Mesenteric fat pad (tissue), 1 donor: Measurements from ENCODE around the gene TMEM154. TPM values are rescaled to one million over a fixed set of nuclear protein-coding genes. Genes with fewer than 3 reads are reported as not detected.

ENCODE experiments used
- DNase-seq: peaks from one replicate; pipeline ENCODE4 v3.0.0-alpha.2; 2020; ENCODE audit warnings: low spot score
- total RNA-seq: library from RNA; stranded (reverse); fragmentation: NEBNext Ultra II Directional; extraction: Animal tissue kit (Norgen Biotek cat#: 25700); gene quantifications from one replicate; pipeline ENCODE4 v1.2.1, GENCODE V29; 2021
- donor health status: DM: yes; HTN: yes; CAD: no.

Gene TMEM154
- total RNA-seq, 1 donor from 2014 or later: 7.2 TPM

- no peak for DNase-seq
These were observed 17.0 kb upstream of the TMEM154 start for GRCh38 chr4:152696764-152697261.

DNA sequence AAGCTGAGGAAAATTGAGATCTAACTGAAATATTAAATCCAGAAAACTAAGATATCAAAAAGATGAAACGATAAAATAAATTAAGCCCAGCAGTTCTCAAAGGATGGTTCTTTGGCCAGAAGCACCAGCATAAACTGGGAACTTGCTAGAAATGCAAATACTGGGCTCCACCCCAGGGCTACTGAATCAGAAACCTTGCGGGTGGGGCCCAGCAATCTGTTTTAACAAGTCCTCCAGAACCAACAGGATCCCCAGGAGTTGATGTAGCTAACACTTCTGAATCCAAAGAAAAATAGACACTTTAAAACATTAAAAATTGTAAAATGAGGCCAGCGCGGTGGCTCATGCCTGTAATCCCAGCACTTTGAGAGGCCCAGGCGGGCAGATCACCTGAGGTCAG lies 14.1 kb upstream of the TMEM154 start:
- DNase-seq: no peak

DNA sequence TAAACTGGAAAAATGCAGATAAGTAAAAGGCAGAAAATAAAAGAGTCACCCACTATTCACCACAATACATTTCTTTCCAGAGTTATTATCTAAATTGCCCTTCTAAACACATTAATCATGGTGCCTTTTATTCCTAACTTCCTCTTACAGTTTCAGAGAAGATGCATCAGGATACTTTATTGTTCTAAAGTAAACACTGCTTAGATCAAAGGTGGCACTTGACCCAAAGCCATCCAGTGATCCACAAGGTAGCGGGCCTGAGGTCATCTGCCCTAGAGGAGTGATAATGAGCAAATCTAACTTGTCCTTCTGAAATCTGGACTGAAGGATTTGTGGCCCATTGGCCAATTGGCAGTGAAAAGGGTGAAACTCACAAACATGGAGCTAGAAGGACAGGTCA lies 12.0 kb upstream of the TMEM154 start:
- no peak for DNase-seq

GRCh38 chr4:152690706-152691651 lies 11.2 kb upstream of the TMEM154 start:
- DNase-seq: no peak

- DNase-seq: no peak
These were observed 10.1 kb upstream of the TMEM154 start for GRCh38 chr4:152689615-152690501.

DNA sequence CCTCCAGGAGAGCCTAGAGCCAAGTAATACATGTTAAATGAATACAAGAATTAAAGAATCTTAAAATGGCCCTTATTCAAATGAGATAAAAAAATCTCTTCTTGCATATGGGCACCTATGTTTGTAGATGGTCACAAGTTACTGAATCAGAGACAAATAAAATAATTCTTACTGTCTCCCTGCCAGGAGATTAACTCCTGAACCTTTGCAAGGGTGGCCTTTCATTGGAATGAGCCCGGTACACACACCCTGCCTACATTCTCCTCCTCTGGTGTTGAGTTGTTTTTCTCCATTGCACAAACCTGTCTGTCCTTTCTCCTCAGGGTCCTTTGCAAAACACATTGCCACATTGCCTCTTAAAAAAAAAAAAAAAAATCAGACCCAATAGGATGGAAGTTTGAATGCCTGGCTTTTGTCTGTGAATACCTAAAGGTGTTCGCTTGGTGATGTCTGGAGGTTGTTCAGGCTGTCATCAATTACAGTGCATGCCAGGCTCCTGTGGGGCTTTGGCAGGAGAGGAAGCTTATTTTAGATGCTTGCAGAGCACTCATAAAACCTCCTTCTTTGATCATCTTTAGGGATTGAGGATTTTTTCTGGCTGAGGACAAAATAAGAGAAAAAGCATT lies 8.3 kb upstream of the TMEM154 start:
- DNase-seq: no peak

GRCh38 chr4:152686452-152687013 lies 6.7 kb upstream of the TMEM154 start:
- DNase-seq: no peak

- DNase-seq: no peak
These were observed 4.8 kb upstream of the TMEM154 start for GRCh38 chr4:152684587-152684986.

DNA sequence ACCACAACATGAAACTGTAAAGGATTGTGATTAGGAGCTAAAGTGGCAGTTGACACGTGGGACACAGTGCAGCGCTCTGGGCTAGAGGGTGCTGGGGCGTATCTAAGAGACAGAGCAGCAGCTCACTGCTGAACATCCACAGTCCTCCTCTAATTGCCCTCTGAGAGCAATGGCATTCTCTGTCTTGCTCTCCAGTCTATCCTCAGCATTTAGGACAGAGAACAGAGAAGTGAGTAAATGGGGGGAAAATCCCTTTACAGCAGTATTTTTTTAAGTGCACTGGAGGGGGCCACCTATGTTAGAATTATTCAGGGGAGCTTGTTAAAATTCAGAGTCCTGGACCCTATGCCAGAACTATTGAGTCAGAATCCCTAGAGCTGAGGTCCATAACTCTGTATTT lies 4.2 kb upstream of the TMEM154 start:
- DNase-seq: no peak

GRCh38 chr4:152682143-152682941 lies 2.5 kb upstream of the TMEM154 start:
- no peak for DNase-seq

- no peak for DNase-seq
These were observed 1.3 kb upstream of the TMEM154 start for GRCh38 chr4:152680988-152681603.

GRCh38 chr4:152678841-152679240 lies 956 bp downstream of the TMEM154 start:
- DNase-seq: no peak

GRCh38 chr4:152677117-152677516 lies 2.7 kb downstream of the TMEM154 start:
- no peak for DNase-seq

GRCh38 chr4:152676052-152676854 lies 3.5 kb downstream of the TMEM154 start:
- no peak for DNase-seq

DNA sequence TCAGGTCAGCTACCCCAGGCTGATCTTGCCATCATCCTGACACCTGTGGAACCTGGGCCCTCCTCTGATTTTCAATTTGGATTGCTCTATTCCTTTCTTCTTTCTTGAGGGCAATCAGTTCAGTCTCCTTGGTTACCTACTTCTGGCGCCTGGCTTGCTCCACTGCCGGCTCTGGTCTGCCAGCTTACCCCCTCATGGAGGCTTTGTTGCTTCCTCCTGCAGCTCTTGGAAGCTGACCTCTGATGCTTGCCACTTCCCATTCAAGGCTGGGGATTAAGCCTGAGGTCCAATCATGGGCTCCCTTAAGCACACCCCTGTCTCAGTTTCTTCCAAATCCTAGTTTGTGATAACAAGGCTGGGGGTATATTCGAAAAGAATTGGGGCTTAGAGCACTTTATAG lies 5.4 kb downstream of the TMEM154 start:
- DNase-seq: no peak

DNA sequence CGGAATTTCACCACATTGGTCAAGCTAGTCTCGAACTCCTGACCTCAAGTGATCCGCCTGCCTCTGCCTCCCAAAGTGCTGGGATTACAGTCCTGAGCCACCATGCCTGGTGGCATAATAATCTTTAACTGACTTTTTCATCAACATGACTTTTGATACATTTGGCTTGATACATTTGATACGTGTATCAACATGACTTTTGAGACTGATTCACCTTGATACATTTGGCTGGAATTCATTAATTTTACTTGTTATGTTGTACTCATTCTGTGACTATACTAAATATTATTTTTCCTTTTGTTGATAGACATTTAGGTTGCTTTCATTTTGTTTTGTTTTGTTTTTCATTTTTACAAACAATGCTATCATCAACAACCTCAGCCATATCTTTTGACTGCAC lies 6.3 kb downstream of the TMEM154 start:
- DNase-seq: no peak

- DNase-seq: no peak
These were observed 7.3 kb downstream of the TMEM154 start for GRCh38 chr4:152672206-152673092.
